Epithelial cell of prostate (primary cell): ENCODE results near the gene SPESP1.
"Not testable (repeated sequence)": the region's sequence is repeated elsewhere in the genome, so short reads cannot be mapped to it uniquely, and the experiment has no call there.

Experiments used
- DNase-seq: peaks from one replicate; pipeline ENCODE4 v3.0.0-alpha.2; 2011; ENCODE audit warnings: low read depth, low spot score
- H3K27ac ChIP-seq: fragments of 450-650 bp; 2 replicates; pipeline ENCODE4 v1.5.1; 2017; ENCODE audit warnings: mild to moderate bottlenecking

Gene SPESP1

GRCh38 chr15:68958597-68958996 is 28.3 kb downstream of the SPESP1 start:
- no peak overlapping the region for H3K27ac ChIP-seq
- DNase-seq, result no peak

- H3K27ac ChIP-seq, result no peak overlapping the region
- no peak for DNase-seq
Measured at GRCh38 chr15:68962465-68962864, 32.1 kb downstream of the SPESP1 start.

DNA sequence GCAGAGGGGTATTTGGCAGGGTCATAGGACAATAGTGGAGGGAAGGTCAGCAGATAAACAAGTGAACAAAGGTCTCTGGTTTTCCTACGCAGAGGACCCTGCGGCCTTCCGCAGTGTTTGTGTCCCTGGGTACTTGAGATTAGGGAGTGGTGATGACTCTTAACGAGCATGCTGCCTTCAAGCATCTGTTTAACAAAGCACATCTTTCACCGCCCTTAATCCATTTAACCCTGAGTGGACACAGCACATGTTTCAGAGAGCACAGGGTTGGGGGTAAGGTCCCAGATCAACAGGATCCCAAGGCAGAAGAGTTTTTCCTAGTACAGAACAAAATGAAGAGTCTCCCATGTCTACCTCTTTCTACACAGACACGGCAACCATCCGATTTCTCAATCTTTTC is 33.4 kb downstream of the SPESP1 start:
- not testable (repeated sequence) for DNase-seq

GRCh38 chr15:68966996-68967395 is 36.7 kb downstream of the SPESP1 start:
- no peak overlapping the region for H3K27ac ChIP-seq
- no peak for DNase-seq

More for the DNA sequence above, 33.4 kb downstream of the SPESP1 start:
- not testable (repeated sequence) for H3K27ac ChIP-seq

DNA sequence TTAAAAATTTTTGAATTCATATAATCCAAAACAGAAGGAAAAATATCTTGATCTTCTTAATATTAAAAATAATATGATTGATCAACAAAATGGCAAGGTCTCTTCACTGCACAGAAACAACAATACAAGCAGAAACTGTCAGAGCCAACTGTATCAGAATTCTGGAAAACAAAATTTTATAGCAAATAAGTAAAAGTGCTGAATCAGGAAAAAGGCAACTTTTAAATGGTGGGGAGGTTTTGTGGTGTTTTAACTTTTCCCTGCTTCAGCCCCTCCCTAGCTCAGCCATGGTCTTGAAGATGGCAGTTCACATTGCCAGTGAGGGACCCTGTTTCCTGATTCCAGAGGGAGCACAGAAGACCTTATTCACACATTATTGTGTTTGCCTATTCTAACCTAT is 37.6 kb downstream of the SPESP1 start:
- H3K27ac ChIP-seq, result no peak overlapping the region
- no peak for DNase-seq

GRCh38 chr15:68969298-68969697 is 39.0 kb downstream of the SPESP1 start:
- H3K27ac ChIP-seq, result no peak overlapping the region
- no peak for DNase-seq

GRCh38 chr15:68972201-68973065 is 42.1 kb downstream of the SPESP1 start:
- no peak overlapping the region for H3K27ac ChIP-seq
- DNase-seq, result no peak

DNA sequence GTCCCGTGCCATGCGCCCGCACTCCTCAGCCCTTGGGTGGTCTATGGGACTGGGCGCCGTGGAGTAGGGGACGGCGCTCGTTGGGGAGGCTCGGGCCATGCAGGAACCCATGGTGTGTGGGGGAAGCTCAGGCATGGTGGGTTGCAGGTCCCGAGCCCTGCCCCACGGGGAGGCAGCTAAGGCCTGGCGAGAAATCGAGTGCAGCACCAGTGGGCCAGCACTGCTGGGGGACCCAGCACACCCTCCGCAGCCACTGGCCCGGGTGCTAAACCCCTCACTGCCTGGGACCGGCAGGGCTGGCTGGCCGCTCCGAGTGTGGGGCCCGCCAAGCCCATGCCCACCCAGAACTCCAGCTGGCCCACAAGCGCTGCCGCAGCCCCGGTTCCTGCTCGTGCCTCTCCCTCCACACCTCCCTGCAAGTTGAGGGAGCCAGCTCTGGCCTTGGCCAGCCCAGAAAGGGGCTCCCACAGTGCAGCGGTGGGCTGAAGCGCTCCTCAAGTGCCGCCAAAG is 45.4 kb downstream of the SPESP1 start:
- not testable (repeated sequence) for DNase-seq, H3K27ac ChIP-seq

GRCh38 chr15:68977426-68977825 is 47.1 kb downstream of the SPESP1 start:
- not testable (repeated sequence) for DNase-seq, H3K27ac ChIP-seq

DNA sequence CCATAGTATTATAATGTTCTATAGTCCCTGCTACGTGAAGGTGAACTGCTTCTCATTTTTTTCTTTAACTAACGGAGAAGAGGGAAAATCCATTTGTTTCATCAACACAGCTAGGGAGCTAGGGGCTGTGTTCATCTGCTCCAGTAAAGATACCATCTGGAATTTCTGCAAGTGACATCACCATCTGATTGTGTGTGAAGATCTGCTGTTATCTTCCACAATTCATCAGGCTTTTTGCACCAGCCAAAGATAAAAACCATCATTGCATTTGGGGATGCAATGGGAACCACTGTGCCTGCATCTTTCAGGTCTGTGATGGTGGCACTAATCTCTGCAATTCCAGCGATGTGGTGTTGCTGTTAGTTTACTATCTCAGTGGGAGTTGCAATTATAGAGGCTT is 48.7 kb downstream of the SPESP1 start:
- DNase-seq, result no peak
- H3K27ac ChIP-seq, result no peak overlapping the region

GRCh38 chr15:68979816-68980215 is 49.5 kb downstream of the SPESP1 start:
- no peak overlapping the region for H3K27ac ChIP-seq
- no peak for DNase-seq

DNA sequence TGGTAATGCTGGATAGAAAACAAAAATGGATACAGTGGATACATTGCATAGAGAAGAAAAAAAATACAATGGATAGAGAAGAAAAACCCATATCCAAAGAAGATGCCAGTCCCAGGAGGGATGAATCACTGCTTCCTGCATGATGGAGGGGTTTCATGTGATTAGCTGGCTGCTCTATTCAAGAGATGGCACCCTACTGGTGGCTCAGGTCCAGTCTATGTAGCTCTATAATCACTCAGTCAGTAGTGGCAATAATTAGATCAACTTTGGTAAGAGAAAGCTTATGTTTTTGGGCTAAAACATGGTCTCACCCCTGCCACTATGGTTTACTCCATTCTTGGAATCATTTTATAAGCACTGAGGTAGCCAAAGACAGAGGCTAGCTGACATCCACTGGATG is 50.5 kb downstream of the SPESP1 start:
- H3K27ac ChIP-seq, result no peak overlapping the region
- no peak for DNase-seq

DNA sequence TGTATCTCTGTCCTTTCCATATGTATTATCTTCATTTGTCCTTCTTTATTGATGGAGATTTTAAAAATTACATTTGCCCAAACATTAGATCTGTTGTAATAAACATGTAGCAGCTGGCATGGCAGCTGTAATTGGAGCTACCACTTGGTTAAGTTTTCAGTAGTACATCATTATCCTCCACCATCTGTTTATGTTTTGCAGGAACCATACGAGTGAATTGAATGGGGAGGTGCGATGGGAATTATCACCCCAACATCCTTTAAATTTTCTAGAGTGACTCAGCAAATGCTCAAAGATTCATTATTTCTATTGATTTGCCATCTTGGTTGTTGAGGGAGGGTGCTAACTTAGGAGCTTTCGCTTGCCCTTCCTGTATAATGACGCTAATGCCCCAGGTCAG is 51.6 kb downstream of the SPESP1 start:
- H3K27ac ChIP-seq, result no peak overlapping the region
- no peak for DNase-seq

DNA sequence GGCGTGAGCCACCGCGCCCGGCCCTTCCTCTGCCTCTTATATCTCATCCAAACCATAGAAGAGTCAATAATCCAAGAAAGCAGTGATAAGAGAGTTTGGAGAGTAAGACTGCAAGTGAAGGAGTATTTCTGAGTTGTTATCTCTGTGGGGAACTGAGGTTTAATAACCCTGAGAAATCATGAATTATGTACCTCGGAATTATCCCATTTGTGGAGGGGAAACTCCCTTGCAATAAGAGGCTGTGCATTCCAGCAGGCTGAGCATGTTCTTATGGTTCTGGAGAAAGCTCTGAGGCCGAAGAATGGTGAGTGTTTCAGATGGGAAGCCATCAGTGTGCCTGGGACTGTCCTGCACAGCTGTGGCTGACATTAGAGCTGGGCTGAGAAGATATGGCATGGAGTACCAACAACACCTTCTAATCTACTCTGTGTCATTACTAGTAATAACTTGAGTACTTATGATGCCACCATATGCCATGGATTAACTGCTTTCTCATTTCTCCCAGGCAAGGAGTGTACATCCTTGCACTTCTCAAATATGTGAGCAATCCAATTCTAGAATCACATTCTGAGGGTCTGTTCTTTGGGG is 52.7 kb downstream of the SPESP1 start:
- no peak overlapping the region for H3K27ac ChIP-seq
- no peak for DNase-seq

GRCh38 chr15:68983961-68984481 is 53.7 kb downstream of the SPESP1 start:
- no peak for DNase-seq
- H3K27ac ChIP-seq, result no peak overlapping the region

- no peak overlapping the region for H3K27ac ChIP-seq
- DNase-seq, result no peak
Measured at GRCh38 chr15:68984586-68984985, 54.3 kb downstream of the SPESP1 start.

DNA sequence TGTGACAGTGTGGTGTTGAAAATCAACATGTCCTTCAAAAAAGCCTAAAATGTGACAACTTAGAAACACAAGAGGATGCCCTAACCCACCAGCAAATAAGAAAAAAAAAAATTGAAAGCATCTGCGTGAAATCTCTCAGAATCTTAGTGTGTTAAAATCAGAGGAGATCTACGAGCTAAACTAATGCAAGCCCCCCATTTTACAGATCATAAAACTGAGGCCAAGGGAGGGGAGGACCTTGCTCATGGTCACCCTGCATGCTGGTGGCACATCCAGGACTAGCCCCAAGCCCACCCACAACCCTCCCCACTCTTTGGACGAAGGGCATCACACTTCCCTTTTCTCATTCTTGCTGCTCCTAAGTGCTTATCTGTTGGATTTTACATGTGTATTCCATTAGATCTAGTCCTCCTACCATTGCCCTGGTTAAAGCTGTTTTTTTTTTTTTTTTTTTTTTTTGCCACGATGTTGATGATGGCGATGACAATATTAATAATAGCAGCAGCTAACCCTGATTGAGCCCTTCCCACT is 55.1 kb downstream of the SPESP1 start:
- H3K27ac ChIP-seq, result no peak overlapping the region
- no peak for DNase-seq

- no peak for DNase-seq
- no peak overlapping the region for H3K27ac ChIP-seq
Measured at GRCh38 chr15:68986322-68986721, 56.0 kb downstream of the SPESP1 start.

DNA sequence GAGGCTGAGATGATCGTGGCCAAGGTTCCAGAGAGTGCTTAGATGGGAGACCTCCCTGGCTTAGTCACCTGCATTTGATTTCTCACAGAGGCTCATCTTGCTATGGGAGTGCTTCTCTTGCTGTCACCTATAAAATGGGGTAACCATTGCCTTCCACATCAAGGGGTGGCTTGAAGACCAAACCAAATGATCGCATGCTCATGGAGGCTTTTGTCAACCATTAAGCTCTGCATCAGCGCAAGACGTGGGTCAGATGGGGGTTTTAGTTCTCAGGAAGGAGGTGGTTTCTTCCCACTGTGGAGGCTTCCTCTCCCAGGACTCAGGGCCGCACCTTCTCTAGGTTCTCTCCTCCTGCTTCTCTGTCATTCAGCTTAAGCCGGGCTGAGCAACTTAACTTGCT is 56.8 kb downstream of the SPESP1 start:
- no peak overlapping the region for H3K27ac ChIP-seq

DNA sequence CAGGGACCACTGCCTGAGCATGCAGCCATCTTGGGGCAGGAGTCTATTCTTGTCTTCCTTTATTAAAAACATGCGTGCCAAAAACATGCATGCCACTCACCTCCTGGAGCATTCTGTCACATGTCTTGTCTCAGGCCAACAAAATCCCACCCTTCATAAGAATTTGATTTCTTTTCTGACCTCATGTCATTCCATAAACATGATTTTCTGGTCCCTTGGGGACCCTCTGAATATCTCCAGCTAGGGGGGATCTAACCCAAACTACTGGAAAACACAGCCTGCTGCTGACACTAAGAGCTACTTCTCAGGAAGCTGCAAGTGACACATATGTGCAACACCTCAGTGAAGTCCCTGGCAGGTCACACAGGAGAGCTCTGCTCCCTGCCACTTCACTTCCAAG is 57.4 kb downstream of the SPESP1 start:
- H3K27ac ChIP-seq, result no peak overlapping the region
- DNase-seq, result no peak

More for the DNA sequence above, 56.8 kb downstream of the SPESP1 start:
- DNase-seq, result no peak
